ENCODE measurements around the gene CYP1B1.

The CYP1B1 gene

DNA sequence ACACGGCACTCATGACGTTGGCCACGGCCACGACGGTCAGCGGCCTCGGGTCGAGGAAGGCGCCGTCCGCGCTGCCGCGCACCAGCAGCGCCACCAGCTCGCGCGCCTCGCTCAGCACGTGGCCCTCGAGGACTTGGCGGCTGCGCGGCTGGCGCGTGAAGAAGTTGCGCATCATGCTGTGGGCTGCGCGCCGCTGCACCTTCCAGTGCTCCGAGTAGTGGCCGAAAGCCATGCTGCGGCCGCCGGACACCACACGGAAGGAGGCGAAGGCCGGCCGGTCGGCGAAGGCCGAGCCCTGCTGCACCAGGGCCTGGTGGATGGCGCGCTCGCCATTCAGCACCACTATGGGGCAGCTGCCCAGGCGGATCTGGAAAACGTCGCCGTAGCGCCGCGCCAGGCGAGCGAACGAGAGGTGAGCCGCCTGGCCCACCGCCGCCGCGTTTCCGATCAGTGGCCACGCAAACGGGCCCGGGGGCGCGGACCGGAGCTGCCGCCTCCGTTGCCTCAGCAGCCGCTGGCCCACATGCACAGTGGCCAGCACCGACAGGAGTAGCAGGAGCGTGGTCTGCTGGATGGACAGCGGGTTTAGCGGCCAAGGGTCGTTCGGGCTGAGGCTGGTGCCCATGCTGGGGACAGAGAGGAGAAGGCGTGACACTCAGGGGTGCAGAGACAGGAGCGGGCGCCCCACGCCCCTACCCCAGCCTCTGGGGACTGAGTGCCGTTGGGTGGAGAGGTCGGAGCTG lies 1.0 kb downstream of the CYP1B1 start:
- DNase-seq, result peak; percentile 44

DNA sequence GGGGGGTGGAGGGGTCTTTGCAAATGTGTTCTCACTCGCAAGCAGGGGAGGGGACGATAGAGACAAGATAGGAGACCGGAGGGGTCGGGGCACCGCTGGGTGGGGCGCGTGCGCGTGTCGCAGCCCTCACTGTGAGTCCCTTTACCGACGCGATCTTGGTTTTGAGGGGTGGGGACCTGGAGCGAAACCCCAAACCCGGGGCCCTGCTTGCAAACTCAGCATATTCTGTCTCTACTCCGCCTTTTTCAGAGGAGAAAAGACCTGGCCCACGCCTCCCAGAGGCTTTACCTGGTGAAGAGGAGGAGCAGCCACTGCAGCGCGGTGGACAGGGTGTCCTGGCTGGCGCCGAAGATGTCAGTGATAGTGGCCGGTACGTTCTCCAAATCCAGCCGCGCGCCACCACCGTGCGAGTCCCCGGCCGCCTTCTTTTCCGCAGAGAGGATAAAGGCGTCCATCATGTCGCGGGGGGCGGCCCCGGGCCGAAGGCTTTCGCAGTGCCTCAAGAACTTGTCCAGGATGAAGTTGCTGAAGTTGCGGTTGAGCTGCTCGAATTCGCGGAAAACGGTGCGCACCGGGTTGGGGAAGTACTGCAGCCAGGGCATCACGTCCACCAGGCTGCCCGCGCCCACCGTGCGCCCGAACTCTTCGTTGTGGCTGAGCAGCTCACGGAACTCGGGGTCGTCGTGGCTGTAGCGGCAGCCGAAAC lies 1.7 kb downstream of the CYP1B1 start:
- no peak for DNase-seq

DNA sequence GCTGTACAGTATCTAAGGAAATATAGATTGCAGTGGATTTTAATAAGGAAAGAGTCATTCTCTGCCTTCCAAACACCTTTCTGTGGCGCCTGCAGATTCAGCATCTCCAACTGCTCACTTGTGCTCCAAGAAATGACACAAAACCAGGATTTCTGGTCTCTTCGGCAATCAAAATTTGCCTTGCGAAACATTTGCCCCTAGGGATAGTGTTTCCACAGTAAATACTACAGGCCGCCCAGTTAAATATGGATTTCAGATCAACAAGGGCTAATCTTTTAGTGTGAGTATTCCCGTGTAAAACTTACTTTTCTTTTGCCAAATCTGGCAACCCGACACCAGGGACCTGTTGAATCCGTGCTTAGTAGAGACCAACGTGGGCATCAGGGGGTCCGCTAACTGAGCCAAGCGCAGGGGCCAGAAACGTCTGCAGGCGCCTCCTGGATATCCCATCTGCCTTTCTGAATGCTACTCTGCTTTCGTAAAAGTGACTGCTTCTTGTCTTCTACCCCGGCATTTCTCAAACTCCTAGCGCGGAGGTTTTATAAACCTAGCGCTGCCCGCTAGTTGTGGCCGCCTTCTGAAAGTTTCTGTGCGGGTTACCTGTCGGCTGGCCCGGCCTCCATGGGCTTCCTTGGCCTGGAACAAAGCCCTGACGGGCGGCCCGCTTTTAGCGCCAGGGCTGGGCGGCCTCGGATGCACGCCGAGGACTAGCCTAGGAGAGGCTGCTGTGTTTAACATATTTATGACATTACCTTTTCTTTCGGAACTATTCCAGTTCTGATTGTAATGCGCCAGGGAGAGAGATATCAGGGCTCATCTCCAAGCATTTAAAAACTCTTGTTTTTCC lies 2.5 kb downstream of the CYP1B1 start:
- peak; percentile 33 for DNase-seq

DNA sequence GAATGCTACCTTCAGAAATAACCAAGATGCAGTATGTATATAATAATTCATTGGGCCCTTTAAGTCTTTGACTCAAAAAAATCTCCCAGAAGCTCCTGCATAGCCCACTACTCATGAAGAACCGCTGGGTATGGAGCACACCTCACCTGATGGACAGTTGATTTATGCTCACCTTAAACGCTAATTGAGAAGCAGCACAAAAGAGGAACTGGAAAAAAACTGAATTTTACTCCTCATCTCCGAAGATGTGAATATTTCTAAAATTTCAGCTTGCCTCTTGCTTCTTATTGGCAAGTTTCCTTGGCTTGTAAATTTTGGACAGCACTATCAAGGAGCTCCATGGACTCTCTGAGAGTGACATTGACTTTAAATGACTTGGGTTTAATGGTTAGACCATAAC lies 5.5 kb downstream of the CYP1B1 start:
- DNase-seq, result no peak

DNA sequence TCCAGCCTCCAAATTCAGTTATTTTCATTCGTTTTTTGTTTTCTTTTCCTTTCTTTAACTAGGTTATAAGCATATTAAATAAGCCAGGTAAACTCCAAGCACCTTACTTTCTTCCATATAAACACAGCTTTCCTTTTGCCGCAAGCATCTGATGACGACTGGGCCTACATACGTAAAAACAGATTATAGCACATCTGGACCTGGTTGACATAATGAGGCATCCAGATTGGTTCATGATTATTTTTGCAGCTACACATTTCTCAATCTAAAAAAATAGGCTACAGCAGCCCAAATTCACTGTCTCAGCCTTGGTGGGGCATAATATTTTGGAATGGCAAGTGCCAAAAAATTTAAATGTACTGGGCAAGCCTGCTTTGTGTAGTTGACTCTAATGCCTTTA lies 7.7 kb downstream of the CYP1B1 start:
- DNase-seq, result peak; percentile 34

DNA sequence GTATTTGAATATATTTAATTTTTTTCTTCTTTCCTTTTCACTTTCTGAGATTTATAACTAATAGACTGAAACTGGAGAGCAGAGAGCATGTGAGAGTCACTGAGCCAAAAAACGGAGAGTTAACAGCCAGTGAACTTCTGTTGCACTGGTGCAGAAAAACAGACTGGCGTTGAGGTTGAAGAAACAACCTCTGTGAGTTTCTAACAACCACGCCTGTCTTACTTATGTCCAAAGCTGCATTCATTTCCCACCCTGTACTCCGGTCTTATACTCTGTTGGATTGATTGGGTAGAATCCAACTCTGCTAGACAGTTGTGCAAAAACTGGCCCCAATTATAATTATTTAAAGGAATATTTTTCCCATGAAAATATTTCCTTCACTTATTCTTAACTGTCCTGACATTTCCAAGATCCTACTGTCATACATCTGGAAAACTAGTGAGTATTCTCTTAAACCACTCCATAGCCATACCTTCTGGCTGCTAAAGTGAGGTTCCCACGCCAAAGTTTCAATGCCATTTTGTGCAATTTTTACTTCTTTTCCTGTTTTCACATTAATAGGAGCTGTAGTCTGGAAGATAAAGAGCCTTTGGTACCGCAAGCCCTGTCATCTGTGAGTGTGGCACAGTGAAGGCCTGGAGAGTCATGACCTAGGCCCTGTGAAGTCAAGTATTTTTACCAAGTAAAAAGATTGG lies 9.4 kb downstream of the CYP1B1 start:
- DNase-seq, result peak; percentile 69

DNA sequence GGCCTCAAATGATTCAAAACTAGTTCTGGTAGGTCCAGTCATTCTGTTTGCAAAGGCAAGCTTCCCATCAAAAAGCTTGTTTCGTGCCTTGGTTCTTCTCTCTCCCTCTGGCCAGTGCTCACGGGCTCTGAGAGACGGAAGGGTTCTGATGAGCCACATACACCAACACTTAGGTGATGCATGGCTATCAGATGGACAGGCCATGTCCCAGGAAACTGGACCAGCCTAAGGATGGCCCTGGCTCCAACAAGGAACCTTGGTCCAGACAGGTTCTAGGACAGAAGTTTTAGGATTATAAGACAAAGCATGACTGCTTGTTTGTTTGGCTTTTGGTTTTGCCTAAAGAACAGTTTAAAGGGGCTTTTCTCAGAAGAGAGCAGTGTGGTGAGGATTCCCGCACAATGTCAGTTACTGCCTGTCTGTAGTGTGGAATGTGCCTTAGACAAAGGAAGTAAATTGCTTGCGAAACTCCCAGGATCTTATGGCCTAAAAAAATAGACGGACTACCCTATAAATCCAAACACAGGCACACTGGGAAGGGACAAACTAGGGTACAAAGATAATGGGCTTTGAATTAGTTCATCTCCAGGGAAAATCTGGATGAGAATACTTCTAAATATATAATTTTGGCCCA lies 10.3 kb downstream of the CYP1B1 start:
- no peak for DNase-seq

DNA sequence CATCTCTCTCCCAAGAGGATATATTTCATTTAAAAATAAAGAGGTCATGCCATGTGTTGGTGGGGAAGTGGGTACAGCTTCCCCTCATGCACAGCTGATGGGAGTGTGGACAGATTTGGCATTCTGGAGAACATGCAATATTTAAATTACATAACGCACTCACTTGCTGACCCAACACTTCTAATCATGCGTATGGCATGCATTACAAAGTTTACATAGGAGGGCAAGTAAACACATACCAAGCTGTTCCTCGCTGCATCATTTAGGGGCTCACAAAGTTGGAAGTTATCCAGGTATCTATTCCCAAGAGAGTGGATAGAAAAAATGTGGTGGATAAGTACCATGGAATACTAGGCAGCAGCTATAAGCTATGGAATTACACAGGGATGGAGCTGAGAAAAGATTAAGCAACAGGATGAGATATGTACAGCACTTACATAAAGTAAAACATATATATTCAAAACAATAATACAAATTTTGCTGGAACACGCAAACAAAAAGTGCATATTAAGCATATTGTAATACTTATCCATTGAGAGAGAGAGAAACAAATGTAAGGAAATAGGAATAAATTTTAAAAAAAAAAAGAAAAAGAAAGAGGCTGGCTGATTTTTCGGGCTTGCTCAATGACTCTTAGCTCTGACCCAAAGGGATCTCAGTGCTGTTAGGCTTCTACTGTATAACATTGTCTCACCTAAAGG lies 11.0 kb downstream of the CYP1B1 start:
- DNase-seq, result no peak

DNA sequence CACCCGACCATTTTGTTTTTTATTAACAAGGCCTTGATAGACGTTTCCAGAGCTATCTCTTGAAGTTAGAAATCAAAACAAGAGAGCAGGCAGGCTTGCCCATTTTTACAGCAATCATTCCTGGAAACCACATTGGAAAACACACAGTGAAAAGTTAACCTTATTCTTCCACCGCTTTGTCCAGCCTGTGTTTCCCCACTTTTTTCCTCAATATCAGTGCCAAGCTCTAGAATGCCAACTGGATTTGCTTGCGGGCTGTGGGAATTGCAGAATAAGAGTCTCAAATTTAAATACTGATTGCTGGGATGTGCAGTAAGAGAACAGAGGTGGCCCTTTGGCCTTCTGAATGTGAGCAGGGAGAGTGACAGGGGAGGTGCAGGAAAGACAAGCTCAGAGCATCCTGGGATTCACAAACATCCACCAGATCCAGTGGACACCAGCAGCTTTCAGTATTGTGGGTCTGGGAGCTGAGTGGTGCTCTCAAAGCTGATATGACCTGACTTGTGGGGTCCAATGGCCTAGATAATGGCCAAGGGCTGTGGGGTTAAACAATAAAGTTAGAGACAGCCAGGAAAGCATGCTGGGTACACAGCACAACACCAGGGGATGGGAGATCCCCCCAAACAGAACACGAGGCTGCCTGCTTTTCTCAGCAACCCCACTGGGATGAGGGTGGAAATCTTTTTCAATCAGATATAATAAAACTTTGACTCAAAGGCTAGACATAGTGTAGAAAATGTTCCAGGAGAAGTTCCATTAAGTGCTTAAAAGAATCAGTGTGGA lies 15.5 kb downstream of the CYP1B1 start:
- DNase-seq, result peak; percentile 73

DNA sequence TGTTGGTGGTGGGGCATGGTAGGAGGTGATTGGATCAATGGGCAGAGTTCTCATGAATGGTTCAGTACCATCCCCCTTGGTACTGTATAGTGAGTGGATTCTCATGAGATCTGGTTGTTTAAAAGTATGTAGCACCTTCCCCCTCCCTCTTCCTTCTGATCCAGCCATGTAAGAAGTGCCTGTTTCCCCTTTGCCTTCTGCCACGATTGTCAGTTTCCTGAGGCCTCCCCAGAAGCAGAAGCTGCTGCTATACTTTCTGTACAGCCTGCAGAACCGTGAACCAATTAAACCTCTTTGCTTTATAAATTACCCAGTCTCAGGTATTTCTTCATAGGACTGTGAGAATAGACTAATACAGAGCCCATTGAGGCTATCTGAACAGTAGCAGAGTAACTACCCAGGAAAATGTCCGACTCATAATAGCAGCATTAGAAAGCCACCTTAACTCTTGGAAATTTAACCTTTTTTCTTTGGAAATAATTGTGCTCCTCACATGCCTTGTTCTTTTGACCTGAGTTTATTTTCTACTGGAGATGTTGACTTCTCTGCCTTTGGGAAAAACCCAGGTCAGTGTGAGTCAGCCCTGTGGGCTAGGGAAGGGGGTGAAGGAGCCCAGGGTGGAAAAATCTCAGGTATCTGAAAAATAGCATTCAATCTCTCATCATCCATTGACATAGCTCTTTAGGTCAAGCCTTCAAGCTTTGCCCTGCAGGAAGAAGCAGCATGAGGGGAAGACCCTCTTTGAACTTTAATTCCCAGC lies 18.1 kb downstream of the CYP1B1 start:
- DNase-seq, result no peak

DNA sequence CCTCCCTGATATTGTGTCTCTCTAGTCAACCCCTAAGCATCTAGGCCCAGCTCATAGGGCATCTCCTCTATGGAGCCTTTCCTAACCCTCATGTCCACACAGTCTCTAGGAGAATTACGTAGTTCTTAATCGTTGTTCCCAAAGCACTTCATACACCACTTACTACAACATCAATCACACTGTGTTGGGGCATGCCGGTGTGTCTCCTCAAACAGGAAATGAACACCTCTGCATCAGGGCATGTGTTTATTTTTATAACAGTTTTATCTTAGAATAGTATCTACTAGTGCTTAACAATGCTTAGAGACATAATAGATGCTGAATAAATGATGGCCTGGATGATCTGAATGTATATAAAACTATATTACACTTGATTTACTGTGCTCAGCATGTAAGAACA lies 19.7 kb downstream of the CYP1B1 start:
- no peak for DNase-seq

DNA sequence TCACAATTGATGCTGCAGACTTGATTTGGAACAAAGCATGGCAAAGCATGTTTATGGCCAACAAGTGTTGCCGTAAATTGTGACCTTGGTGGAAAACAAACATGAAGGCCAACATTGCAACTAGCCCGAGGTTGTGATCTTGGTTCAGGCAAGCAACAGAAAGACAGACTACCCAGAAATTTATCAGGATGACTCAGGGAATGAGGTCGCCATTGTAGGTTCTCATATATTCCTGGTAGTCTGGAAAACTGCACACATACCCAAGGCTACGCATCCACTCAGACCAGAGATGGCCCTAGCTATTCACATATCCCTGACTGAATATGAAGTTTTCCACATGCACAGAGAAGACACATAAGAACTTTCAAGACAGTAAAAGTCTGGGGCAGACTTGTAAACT lies 30.1 kb downstream of the CYP1B1 start:
- no peak for DNase-seq

DNA sequence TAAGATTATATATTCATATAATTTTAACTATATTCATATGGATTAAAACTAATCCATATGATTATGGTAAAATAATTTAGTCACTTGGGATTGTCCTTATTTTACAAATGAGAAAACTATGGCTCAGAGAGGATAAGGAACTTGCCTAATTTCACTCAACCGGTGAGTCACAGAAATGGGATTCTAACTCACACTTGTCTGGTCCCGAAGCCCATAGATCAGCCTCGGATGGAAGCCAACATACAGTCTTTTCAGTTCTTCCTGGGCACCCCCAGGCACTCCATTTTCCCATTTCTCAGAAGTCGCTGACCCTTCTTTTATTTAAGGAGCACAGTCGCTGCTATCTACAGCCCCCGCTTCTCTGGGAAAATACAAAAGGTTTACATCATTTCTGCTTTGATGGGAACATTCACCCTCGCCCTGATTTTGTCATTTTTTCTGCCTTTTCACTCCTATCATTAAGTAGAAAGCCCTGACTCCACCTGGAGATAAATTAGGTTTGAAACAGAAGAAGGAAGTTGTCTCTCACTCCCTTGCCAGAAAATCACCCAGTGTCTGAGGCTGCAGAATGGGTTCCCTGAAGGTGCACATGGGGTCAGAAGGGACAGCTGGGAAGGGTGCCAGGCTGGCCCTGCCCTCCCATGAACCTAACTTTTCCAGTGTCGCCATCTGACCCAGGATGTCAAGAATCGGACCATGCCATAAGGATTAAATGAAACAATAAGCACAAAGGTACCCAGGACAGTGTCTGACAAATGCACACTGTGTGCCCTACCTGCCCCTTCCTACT lies 36.6 kb downstream of the CYP1B1 start:
- DNase-seq, result no peak

DNA sequence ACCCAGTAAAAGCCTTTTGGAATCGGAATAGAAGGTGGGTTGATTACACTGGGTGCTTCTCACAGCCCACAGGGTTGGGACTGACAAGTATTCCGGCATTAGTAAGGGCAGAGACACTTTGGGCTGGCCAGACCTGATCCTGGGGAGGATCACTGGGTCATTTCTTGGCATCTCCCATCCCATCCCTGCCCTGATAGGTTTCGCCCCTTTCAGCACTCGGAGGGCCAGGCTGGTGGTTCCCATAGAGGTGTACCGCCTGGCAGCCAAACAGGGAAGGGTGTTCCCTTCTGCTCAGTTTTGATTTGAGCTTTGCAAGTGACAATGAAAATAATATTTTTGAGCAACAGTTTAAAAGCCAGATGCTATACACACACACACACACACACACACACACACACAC lies 37.3 kb downstream of the CYP1B1 start:
- no peak for DNase-seq

DNA sequence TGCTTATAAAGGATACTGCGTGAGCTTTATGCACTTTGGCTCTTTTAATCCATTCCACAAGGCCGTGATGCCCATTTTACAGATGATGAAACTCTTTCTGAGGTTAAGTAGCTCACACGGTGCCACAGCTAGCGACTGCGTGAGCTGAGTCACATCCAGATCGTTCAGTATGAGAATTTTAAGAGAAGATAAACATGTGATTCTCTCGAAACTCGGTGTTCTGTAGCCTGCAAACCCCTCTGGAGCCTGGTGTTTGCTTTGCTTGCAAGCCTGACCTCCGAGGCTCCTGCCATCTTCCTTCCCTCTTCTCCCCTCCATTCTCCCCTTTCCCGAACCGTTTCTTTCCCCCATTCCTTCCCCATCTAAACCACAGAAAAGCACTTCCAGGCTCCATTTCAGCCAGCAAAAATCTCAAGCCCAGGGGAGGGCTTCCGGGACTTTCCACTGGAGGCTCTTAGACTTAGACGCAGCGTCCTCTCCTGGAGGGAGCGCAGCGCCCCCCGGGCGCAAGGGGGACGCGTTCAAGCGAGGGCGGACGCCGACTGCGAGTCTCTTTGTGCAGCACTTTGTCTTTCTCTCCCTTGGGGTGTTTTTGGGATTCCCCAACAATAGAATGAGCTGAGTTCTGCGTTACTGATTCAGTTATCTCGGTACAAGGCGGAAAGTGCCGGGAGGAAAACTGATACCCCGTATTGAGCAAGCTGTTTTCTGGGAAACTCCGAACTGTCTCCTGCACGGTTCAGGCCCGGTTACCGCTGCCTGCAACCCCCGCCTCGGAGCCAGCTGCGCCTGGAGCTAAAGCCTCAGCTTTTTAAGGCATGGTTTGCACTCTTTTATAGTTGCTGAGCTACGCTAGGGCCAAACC lies 38.0 kb downstream of the CYP1B1 start:
- peak; percentile 63 for DNase-seq

DNA sequence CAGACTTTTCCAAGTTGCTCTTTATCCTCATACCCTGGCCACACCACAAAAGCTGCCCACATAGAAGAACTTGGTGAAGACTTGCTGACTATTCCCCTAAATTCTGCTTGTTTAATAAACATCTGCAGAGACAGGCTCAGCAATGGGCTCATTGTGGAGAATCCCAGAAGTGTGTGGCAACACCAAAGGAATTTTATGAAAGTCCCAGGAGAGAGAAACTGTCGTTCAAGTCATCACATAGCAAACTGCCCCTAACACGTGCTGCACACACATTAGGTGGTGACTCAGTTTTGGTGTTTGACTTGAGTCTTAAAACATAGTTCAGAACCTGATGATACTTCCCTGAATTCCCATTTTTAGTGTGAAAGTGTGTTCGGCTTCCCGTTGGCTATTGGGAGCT lies 38.6 kb downstream of the CYP1B1 start:
- DNase-seq, result no peak

DNA sequence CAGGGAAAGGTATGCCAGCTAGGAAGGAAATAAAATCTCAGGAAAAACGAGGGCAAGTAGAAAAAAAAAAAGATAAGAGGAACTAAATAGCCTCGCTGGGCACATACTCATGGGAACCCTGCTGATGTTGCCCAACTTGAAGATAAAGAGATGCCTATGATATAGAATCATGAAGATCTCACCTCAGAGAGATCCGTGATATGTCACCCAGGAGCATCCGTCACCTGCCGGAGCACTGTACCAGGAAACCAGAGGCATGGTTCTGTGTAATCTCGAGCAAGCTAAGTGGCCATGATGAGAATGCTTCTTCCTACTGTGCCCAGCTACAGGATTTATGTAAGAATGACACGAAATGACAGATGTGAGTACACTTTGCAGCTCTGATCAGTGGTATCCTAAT lies 40.0 kb downstream of the CYP1B1 start:
- DNase-seq, result no peak

DNA sequence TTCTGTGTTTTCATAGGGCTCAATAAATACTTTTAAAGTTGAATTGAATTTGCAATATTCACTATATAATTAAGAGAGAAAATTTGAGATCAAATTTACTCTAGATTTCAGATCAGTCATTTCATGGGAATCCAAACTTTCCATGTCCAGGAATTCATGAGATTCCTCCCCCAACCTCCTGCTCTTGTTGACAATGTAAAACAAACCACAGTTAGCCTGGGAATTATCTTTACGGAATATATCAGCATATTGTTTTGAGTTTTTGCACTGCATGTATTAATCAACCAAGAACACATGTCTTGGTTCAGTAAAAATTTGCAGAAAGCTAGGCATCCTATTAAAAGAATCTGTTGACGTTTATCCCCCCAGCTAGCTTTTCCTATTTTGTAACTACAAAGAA lies 42.3 kb downstream of the CYP1B1 start:
- no peak for DNase-seq

All from femur (tissue), 1 donor.